ENCODE results near the gene TSSK3.

DNA sequence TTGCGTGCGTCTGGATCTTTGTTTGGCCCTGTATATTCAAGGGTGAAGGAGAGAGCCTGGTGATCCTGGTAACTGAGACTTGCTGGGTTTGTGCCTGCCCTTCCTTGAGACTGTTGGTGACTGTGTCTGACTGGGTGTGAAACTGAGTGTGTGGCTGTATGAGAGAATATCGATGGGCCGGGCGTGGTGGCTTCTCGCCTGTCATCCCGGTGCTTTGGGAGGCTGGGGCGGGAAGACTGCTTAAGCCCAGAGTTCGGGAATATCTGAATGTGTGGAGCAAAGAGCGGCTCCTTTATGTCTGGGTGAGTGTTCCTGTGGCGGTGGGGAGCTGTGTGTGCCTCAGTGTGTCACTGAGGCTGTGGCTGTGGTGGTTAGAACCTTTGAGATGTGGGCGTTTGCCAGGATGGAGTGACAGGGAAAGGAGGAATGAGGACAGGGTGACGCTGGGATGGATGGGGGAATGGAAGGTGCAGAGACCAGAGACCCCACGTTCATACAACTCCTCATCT lies 23.6 kb upstream of the TSSK3 start:
- TF ChIP-seq, protein P1, sequence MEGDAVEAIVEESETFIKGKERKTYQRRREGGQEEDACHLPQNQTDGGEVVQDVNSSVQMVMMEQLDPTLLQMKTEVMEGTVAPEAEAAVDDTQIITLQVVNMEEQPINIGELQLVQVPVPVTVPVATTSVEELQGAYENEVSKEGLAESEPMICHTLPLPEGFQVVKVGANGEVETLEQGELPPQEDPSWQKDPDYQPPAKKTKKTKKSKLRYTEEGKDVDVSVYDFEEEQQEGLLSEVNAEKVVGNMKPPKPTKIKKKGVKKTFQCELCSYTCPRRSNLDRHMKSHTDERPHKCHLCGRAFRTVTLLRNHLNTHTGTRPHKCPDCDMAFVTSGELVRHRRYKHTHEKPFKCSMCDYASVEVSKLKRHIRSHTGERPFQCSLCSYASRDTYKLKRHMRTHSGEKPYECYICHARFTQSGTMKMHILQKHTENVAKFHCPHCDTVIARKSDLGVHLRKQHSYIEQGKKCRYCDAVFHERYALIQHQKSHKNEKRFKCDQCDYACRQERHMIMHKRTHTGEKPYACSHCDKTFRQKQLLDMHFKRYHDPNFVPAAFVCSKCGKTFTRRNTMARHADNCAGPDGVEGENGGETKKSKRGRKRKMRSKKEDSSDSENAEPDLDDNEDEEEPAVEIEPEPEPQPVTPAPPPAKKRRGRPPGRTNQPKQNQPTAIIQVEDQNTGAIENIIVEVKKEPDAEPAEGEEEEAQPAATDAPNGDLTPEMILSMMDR (IDR thresholded peaks at IDR 0.05), result no peak
- no peak for TF ChIP-seq POLR2A (IDR thresholded peaks at IDR 0.05)
